ENCODE data around the gene TRRAP.

The TRRAP gene

DNA sequence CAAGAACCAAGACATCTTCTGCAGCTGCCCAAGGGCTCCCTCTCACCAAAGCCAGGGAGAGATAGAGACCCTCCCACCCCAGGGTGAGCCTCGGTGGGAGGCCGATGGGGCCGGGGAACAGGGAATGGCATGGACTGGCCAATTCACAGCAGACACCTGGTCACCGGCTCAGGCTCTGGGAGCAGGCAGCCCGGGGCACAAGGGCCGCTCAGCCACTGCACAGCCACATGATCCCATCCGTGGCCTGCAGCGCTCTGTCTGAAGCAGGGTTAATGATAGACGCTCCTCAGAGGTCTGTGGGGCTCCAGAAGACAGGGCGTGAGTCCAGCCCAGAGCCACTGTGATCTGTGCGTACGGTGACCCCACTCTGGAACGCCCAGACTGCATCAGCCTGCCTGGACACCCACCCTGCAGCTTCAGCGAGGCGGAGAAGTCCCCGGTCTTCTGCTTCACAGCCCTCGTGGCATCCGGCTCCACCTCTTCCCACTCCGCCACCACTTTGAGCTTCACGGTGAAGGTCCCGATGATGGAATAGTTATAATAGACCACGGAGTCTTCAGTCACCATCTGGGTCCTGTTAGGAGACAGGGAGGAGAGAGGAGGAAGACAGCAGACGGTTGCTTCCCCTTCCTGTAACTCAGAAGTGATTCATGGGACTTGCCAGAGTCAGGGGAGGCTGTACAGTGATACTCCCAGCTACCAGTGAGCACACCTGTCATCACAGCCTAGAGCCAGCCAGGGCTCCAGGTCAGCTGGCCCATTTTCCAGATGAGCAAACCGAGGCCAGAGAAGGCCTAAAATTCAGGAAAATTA is 22.5 kb upstream of the TRRAP start:
- DNase-seq = no peak
- CTCF ChIA-PET = interaction anchor here (0.6 kb wide), 1 partner anchor 425 kb away, joined by 4 read pairs; no protein-coding TSS in a partner anchor

DNA sequence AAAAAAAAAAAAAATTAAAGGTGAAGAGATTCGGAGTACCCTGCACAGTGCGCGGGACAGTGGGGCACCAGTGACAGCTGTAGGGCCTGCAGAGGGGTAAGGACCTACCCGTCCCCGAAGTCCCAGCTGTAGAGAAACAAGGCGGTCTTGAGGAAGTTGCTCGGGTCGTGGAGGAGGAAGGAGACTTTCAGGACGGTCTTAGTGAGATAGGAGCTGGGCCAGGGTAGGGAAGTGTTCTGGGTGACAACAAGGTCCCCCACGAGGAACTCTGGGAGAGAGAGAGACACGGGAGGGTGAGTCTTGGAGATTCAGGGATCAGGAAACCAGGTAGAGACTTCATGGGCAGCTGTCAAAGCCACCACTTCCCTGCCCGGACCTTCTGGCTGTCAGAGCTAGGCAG is 18.3 kb upstream of the TRRAP start:
- no peak for DNase-seq
- 56% methylated on average over 11 of the region's 12 CpGs for WGBS (ENCODE audit: insufficient coverage)
- POLR2A ChIA-PET = no interaction called here
- CTCF ChIA-PET = interaction anchor here (1.1 kb wide), 1 partner anchor 12 kb away, joined by 3 read pairs; no protein-coding TSS in a partner anchor
- Histone ChIP-seq H3K4me1 (ENCODE audit: control extremely low read depth in 1 of 4, control insufficient read depth in 4 of 4, insufficient read depth in 4 of 4, low read length in 3 of 4) (peaks cover 0 to 4% (median 0%) of the 10 kb centered on the region in 4 experiments), H3K9me3 (ENCODE audit: control extremely low read depth in 1 of 5, control insufficient read depth in 4 of 5, insufficient read depth in 2 of 5, low read depth in 1 of 5, low read length in 4 of 5) (no peaks in the 10 kb centered on the region), H3K4me3 (ENCODE audit: control insufficient read depth in 1 of 7, extremely low read depth in 1 of 7, insufficient read depth in 4 of 7, low read depth in 2 of 7, low read length in 6 of 7) (no peak overlapping the region), H3K36me3 (ENCODE audit: control insufficient read depth in 4 of 4, insufficient read depth in 4 of 4, low read length in 3 of 4) (no peaks in the 10 kb centered on the region), H3K27me3 (replicated peaks in 2 of 5; ENCODE audit: control insufficient read depth in 4 of 5, insufficient read depth in 5 of 5, low read length in 4 of 5) (no peaks in the 10 kb centered on the region), H3K27ac (ENCODE audit: insufficient read depth in 1 of 2, low read depth in 1 of 2, low read length in 2 of 2, poor library complexity in 1 of 2, severe bottlenecking in 2 of 2) (no peak overlapping the region)

More for the DNA sequence above, 22.5 kb upstream of the TRRAP start:
- H3K4me1 ChIP-seq (ENCODE audit: control extremely low read depth in 1 of 4, control insufficient read depth in 4 of 4, insufficient read depth in 4 of 4, low read length in 3 of 4) = peaks cover 0 to 4% (median 0%) of the 10 kb centered on the region in 4 experiments
- no peak overlapping the region for H3K4me3 ChIP-seq (ENCODE audit: control insufficient read depth in 1 of 7, extremely low read depth in 1 of 7, insufficient read depth in 4 of 7, low read depth in 2 of 7, low read length in 6 of 7)
- POLR2A ChIA-PET = no interaction called here
- no peaks in the 10 kb centered on the region for H3K36me3 ChIP-seq (ENCODE audit: control insufficient read depth in 4 of 4, insufficient read depth in 4 of 4, low read length in 3 of 4)
- no peaks in the 10 kb centered on the region for H3K27me3 ChIP-seq (replicated peaks in 2 of 5; ENCODE audit: control insufficient read depth in 4 of 5, insufficient read depth in 5 of 5, low read length in 4 of 5)
- no peak overlapping the region for H3K27ac ChIP-seq (ENCODE audit: insufficient read depth in 1 of 2, low read depth in 1 of 2, low read length in 2 of 2, poor library complexity in 1 of 2, severe bottlenecking in 2 of 2)
- 95% methylated on average over 23 of the region's 24 CpGs for WGBS (ENCODE audit: insufficient coverage)
- H3K9me3 ChIP-seq (ENCODE audit: control extremely low read depth in 1 of 5, control insufficient read depth in 4 of 5, insufficient read depth in 2 of 5, low read depth in 1 of 5, low read length in 4 of 5) = no peaks in the 10 kb centered on the region

DNA sequence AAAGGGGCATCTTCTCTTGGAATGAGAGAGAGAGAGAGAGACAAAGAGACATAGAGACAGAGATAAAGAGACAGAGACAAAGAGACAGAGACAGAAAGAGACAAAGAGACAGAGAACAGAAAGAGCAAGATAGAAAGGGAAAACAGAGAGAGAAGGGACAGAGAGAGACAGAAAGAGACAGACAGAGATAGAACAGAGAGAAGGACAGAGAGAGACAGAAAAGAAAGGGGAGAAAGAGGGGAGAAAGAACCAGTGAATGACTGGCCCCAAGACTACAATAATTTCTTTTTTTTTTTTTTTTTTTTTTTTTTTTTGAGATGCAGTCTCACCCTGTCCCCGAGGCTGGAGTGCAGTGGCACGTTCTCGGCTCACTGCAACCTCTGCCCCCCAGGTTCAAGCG is 16.1 kb upstream of the TRRAP start:
- Histone ChIP-seq H3K9me3 (ENCODE audit: control extremely low read depth in 1 of 5, control insufficient read depth in 4 of 5, insufficient read depth in 2 of 5, low read depth in 1 of 5, low read length in 4 of 5) (no peaks in the 10 kb centered on the region), H3K36me3 (ENCODE audit: control insufficient read depth in 4 of 4, insufficient read depth in 4 of 4, low read length in 3 of 4) (no peaks in the 10 kb centered on the region), H3K27me3 (replicated peaks in 2 of 5; ENCODE audit: control insufficient read depth in 4 of 5, insufficient read depth in 5 of 5, low read length in 4 of 5) (no peaks in the 10 kb centered on the region), H3K27ac (ENCODE audit: insufficient read depth in 1 of 2, low read depth in 1 of 2, low read length in 2 of 2, poor library complexity in 1 of 2, severe bottlenecking in 2 of 2) (no peak overlapping the region), H3K4me1 (ENCODE audit: control extremely low read depth in 1 of 4, control insufficient read depth in 4 of 4, insufficient read depth in 4 of 4, low read length in 3 of 4) (peaks cover 0 to 4% (median 0%) of the 10 kb centered on the region in 4 experiments), H3K4me3 (ENCODE audit: control insufficient read depth in 1 of 7, extremely low read depth in 1 of 7, insufficient read depth in 4 of 7, low read depth in 2 of 7, low read length in 6 of 7) (no peak overlapping the region)
- no peak for DNase-seq
- ChIA-PET POLR2A (no interaction called here), CTCF (interaction anchor here (0.9 to 1.0 kb wide), 2 partner anchors 20 to 21 kb away, joined by 3 to 4 read pairs; no protein-coding TSS in a partner anchor)
- 100% methylated on average over 3 of the region's 4 CpGs for WGBS (ENCODE audit: insufficient coverage)

DNA sequence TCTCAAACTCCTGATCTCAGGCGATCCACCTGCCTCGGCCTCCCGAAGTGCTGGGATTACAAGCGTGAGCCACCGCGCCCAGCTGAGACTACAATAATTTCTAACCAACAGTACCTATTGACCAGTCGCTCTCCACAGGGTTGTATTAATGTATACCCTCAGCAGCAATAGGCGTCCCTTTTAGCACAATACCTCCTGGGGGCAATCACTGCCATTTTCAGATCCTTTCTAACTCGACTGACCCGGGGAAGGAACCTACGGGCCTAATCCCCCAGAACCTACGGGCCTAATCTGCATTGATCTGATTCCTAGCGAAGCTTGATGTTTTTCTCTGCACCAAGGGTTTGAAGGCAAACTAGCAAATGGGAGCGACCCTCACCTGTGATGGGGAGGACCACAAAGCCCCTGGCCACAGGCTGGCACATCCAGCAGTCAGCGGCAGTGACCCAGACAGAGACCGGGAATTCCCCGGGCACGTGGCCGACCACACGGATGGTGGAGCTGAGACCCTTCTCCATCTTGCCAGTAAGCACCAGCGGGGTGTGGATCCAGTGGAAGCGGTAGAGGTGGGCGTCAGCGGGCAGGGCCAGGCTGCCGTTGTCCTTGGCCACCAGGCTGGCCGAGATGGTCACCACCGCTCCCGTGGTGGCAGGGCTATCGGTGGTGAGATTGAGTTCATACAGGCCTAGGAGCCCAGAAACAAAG is 15.5 kb upstream of the TRRAP start:
- Histone ChIP-seq H3K27me3 (replicated peaks in 2 of 5; ENCODE audit: control insufficient read depth in 4 of 5, insufficient read depth in 5 of 5, low read length in 4 of 5) (peaks cover 0 to 3% (median 0%) of the 10 kb centered on the region in 5 experiments), H3K9me3 (ENCODE audit: control extremely low read depth in 1 of 5, control insufficient read depth in 4 of 5, insufficient read depth in 2 of 5, low read depth in 1 of 5, low read length in 4 of 5) (no peaks in the 10 kb centered on the region), H3K27ac (ENCODE audit: insufficient read depth in 1 of 2, low read depth in 1 of 2, low read length in 2 of 2, poor library complexity in 1 of 2, severe bottlenecking in 2 of 2) (no peak overlapping the region), H3K36me3 (ENCODE audit: control insufficient read depth in 4 of 4, insufficient read depth in 4 of 4, low read length in 3 of 4) (no peaks in the 10 kb centered on the region), H3K4me3 (ENCODE audit: control insufficient read depth in 1 of 7, extremely low read depth in 1 of 7, insufficient read depth in 4 of 7, low read depth in 2 of 7, low read length in 6 of 7) (no peak overlapping the region), H3K4me1 (ENCODE audit: control extremely low read depth in 1 of 4, control insufficient read depth in 4 of 4, insufficient read depth in 4 of 4, low read length in 3 of 4) (peaks cover 0 to 4% (median 0%) of the 10 kb centered on the region in 4 experiments)
- CTCF ChIA-PET = no interaction called here
- WGBS (ENCODE audit: insufficient coverage) = 96% methylated on average over 29 of the region's 29 CpGs
- no peak for DNase-seq
- POLR2A ChIA-PET = interaction anchor here (0.6 kb wide), 1 partner anchor 458 kb away, joined by 3 read pairs; no protein-coding TSS in a partner anchor

- Histone ChIP-seq H3K27ac (ENCODE audit: insufficient read depth in 1 of 2, low read depth in 1 of 2, low read length in 2 of 2, poor library complexity in 1 of 2, severe bottlenecking in 2 of 2) (no peak overlapping the region), H3K9me3 (ENCODE audit: control extremely low read depth in 1 of 5, control insufficient read depth in 4 of 5, insufficient read depth in 2 of 5, low read depth in 1 of 5, low read length in 4 of 5) (no peaks in the 10 kb centered on the region), H3K4me3 (ENCODE audit: control insufficient read depth in 1 of 7, extremely low read depth in 1 of 7, insufficient read depth in 4 of 7, low read depth in 2 of 7, low read length in 6 of 7) (no peak overlapping the region), H3K4me1 (ENCODE audit: control extremely low read depth in 1 of 4, control insufficient read depth in 4 of 4, insufficient read depth in 4 of 4, low read length in 3 of 4) (peaks cover 0 to 4% (median 0%) of the 10 kb centered on the region in 4 experiments), H3K36me3 (ENCODE audit: control insufficient read depth in 4 of 4, insufficient read depth in 4 of 4, low read length in 3 of 4) (no peaks in the 10 kb centered on the region), H3K27me3 (replicated peaks in 2 of 5; ENCODE audit: control insufficient read depth in 4 of 5, insufficient read depth in 5 of 5, low read length in 4 of 5) (peaks cover 0 to 8% (median 6%) of the 10 kb centered on the region in 5 experiments)
- ChIA-PET CTCF (no interaction called here), POLR2A (interaction anchor here (0.7 kb wide), 1 partner anchor 797 kb away, joined by 4 read pairs; no protein-coding TSS in a partner anchor)
- DNase-seq = no peak
- WGBS (ENCODE audit: insufficient coverage) = no CpG with 5 or more reads among the region's 2 CpGs
Observed at GRCh38 chr7:98863601-98864000, 14.7 kb upstream of the TRRAP start.

GRCh38 chr7:98864731-98865453 is 13.4 kb upstream of the TRRAP start:
- DNase-seq = no peak
- 80% methylated on average over 10 of the region's 14 CpGs for WGBS (ENCODE audit: insufficient coverage)
- peaks cover 0 to 21% (median 12%) of the 10 kb centered on the region in 5 experiments for H3K27me3 ChIP-seq (replicated peaks in 2 of 5; ENCODE audit: control insufficient read depth in 4 of 5, insufficient read depth in 5 of 5, low read length in 4 of 5)
- no peaks in the 10 kb centered on the region for H3K9me3 ChIP-seq (ENCODE audit: control extremely low read depth in 1 of 5, control insufficient read depth in 4 of 5, insufficient read depth in 2 of 5, low read depth in 1 of 5, low read length in 4 of 5)
- H3K4me3 ChIP-seq (ENCODE audit: control insufficient read depth in 1 of 7, extremely low read depth in 1 of 7, insufficient read depth in 4 of 7, low read depth in 2 of 7, low read length in 6 of 7) = no peak overlapping the region
- ChIA-PET CTCF (no interaction called here), POLR2A (no interaction called here)
- no peaks in the 10 kb centered on the region for H3K36me3 ChIP-seq (ENCODE audit: control insufficient read depth in 4 of 4, insufficient read depth in 4 of 4, low read length in 3 of 4)
- H3K27ac ChIP-seq (ENCODE audit: insufficient read depth in 1 of 2, low read depth in 1 of 2, low read length in 2 of 2, poor library complexity in 1 of 2, severe bottlenecking in 2 of 2) = no peak overlapping the region
- peaks cover 0 to 12% (median 6%) of the 10 kb centered on the region in 4 experiments for H3K4me1 ChIP-seq (ENCODE audit: control extremely low read depth in 1 of 4, control insufficient read depth in 4 of 4, insufficient read depth in 4 of 4, low read length in 3 of 4)
